Measurements from ENCODE around the gene DCP1B. TPM values are rescaled to one million over a fixed set of nuclear protein-coding genes. Genes with fewer than 3 reads are reported as not detected.

The DCP1B gene
- total and polyA plus RNA-seq, 7 donors = 1.7 to 13.8 (median 9.9) TPM

DNA sequence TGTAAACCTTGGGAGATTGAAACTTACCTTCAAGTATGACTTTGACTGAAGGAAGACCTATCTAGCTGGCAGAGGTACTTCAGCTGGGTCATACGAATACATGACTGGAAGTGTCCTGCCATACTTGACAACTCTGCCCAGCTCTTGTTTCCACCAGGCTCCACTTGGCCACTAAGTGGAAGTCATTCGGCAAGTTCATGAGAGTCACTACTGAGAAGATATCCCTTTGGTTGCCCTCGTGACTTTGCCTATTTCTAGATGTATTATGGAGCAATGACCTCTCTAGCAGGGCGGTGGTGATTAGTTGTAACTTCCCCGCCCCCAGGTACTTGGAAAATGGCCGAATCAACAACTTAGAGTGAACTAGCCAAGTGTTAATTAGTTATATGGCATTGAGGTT is 39.9 kb upstream of the DCP1B start:
- Histone ChIP-seq H3K9me3 (no peaks in the 10 kb centered on the region), H3K27me3 (ENCODE audit: insufficient read depth in 3 of 3, low read length in 2 of 3) (peaks cover 0 to 23% (median 3%) of the 10 kb centered on the region in 3 donors), H3K36me3 (ENCODE audit: insufficient read depth in 1 of 2, low read depth in 1 of 2) (no peaks in the 10 kb centered on the region), H3K4me1 (no peaks in the 10 kb centered on the region), H3K4me3 (no peak overlapping the region), H3K27ac (no peak overlapping the region)
- TF ChIP-seq, protein P1, sequence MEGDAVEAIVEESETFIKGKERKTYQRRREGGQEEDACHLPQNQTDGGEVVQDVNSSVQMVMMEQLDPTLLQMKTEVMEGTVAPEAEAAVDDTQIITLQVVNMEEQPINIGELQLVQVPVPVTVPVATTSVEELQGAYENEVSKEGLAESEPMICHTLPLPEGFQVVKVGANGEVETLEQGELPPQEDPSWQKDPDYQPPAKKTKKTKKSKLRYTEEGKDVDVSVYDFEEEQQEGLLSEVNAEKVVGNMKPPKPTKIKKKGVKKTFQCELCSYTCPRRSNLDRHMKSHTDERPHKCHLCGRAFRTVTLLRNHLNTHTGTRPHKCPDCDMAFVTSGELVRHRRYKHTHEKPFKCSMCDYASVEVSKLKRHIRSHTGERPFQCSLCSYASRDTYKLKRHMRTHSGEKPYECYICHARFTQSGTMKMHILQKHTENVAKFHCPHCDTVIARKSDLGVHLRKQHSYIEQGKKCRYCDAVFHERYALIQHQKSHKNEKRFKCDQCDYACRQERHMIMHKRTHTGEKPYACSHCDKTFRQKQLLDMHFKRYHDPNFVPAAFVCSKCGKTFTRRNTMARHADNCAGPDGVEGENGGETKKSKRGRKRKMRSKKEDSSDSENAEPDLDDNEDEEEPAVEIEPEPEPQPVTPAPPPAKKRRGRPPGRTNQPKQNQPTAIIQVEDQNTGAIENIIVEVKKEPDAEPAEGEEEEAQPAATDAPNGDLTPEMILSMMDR (IDR thresholded peaks at IDR 0.05) = no peak
- intact Hi-C loops (cut with DNase I) = no loop called here
- 82 to 88% (median 86%) methylated on average over 6 of the region's 6 CpGs for WGBS, 3 donors
- no peak for DNase-seq
- ATAC-seq = no peak

DNA sequence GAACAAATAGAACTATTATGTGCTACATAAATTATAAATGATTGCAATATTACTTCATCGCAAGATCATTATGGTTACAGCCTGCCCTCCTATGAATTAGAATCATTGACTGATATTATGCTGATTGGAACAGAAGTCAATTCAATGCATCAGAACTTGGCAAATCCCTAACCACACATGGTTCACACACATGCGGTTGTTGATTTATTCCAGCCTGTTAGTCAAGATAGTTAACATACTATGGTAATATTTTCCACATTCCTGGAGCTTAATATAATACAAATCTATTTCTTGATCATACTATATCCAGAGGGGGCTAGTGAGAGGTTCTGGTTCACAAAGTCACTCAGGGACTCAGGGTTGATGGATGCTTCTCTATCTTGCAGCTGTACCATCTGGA is 38.8 kb upstream of the DCP1B start:
- ATAC-seq = no peak
- Histone ChIP-seq H3K4me1 (no peaks in the 10 kb centered on the region), H3K4me3 (no peak overlapping the region), H3K27ac (no peak overlapping the region), H3K27me3 (ENCODE audit: insufficient read depth in 3 of 3, low read length in 2 of 3) (peaks cover 0 to 15% (median 0%) of the 10 kb centered on the region in 3 donors), H3K36me3 (ENCODE audit: insufficient read depth in 1 of 2, low read depth in 1 of 2) (no peaks in the 10 kb centered on the region), H3K9me3 (no peaks in the 10 kb centered on the region)
- intact Hi-C loops (cut with DNase I) = no loop called here
- TF ChIP-seq, protein P1 (IDR thresholded peaks at IDR 0.05) = no peak
- no peak for DNase-seq
- WGBS, 3 donors = 75 to 83% (median 82%) methylated on average over 2 of the region's 2 CpGs

DNA sequence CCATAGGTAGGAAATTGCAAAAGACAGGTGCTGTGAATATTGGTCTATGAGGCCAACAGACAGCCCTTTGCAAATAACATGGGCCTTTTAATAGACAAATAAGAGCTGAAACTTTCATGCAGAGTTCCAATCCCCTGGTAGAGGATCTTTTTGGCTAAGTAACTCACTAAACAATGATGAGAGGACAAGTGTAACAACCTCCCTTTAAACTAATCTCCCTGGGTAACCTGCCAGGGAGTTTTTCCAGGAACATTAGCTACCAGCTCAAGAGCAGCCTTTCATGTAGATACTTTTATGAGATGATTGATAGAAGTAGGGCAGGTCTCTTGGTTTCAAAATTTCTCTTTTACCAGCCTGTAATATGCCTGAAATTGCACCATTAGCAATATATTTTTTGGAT is 34.8 kb upstream of the DCP1B start:
- ATAC-seq (no peak), DNase-seq (no peak)
- peaks cover 13% of the 10 kb centered on the region for H3K4me1 ChIP-seq
- H3K27ac ChIP-seq = no peak overlapping the region
- no peaks in the 10 kb centered on the region for H3K9me3 ChIP-seq
- H3K36me3 ChIP-seq (ENCODE audit: insufficient read depth in 1 of 2, low read depth in 1 of 2) = no peaks in the 10 kb centered on the region
- peaks cover 0 to 15% (median 0%) of the 10 kb centered on the region in 3 donors for H3K27me3 ChIP-seq (ENCODE audit: insufficient read depth in 3 of 3, low read length in 2 of 3)
- intact Hi-C loops (cut with DNase I) = loop anchor here in 1 of 2 donors (5.0 kb wide), 1 partner anchor 242 kb away; no protein-coding TSS in a partner anchor
- TF ChIP-seq, protein P1 (IDR thresholded peaks at IDR 0.05) = no peak
- H3K4me3 ChIP-seq = no peak overlapping the region

DNA sequence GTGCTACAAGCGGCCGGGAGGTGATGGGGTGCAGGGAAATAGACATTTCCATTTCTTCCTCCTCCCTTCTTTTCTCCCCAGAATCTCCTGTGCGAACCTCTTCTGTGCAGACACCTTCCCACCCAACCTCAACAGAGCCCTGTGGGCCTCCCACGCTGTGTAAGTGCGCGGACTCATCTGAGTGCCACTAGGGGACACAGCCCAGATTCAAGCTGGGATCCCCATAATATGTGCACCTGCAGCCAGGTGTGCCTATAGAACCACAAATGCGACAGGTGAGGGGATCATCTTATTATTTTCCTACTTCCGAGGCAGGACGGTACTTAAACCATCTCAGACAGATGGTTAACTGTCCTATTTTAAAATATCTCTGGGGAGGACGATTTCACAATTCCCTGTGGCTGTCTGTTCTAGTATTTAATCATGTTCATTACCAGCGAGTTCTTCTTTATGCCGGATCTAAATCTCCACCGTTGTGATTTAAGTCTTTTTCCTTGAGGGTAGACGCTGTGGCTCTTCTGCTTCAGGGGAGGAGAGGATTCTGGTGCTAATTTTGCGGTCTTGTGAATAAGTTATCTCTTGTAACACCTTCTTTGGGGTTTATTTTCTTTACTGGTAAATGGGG is 31.3 kb upstream of the DCP1B start:
- Histone ChIP-seq H3K27me3 (ENCODE audit: insufficient read depth in 3 of 3, low read length in 2 of 3) (peaks cover 0 to 16% (median 0%) of the 10 kb centered on the region in 3 donors), H3K4me1 (peaks cover 13% of the 10 kb centered on the region), H3K9me3 (no peaks in the 10 kb centered on the region), H3K4me3 (peak overlapping the region; percentile 60), H3K27ac (no peak overlapping the region), H3K36me3 (ENCODE audit: insufficient read depth in 1 of 2, low read depth in 1 of 2) (no peaks in the 10 kb centered on the region)
- 35 to 44% (median 36%) methylated on average over 15 of the region's 15 CpGs for WGBS, 3 donors
- DNase-seq (no peak), ATAC-seq (peak in 3 of 4 donors; percentile 13 to 38 (median 18))
- intact Hi-C loops (cut with DNase I) = loop anchor here in 1 of 2 donors (5.0 kb wide), 1 partner anchor 238 kb away; no protein-coding TSS in a partner anchor
- TF ChIP-seq, protein P1 (IDR thresholded peaks at IDR 0.05) = no peak
